Caco-2 (cell line): ENCODE measurements around the gene TCF12. TPM values are rescaled to one million over a fixed set of nuclear protein-coding genes. Genes with fewer than 3 reads are reported as not detected.

Experiments used
- BruUV-seq: library from RNA; stranded (reverse); fragments of 400-500 nt; replicated peaks from 2 replicates; lab custom pipeline; 2021; lab: Mats Ljungman, UMichigan
- CTCF ChIA-PET: fragments of 300-600 bp; sonication (Branson Sonifier 250); formaldehyde crosslinking; loops from one replicate; lab custom pipeline; 2022; ENCODE audit warnings: antibody characterized with exemption; lab: Charles Lee
- POLR2A ChIA-PET: fragments of 300-600 bp; sonication (Branson Sonifier 250); formaldehyde crosslinking; loops from one replicate; lab custom pipeline; 2022; ENCODE audit warnings: antibody characterized with exemption; lab: Charles Lee
- DNase-seq, 2 experiments: peaks; one replicate each; pipeline versions ENCODE4 v3.0.0 to v3.0.0-alpha.2; 2020 to 2022
- H3K27me3 ChIP-seq: replicated peaks from 2 replicates; pipeline ENCODE4 v1.6.0; 2011; ENCODE audit warnings: low read length; ENCODE audit not compliant: control insufficient read depth, insufficient read depth
- H3K36me3 ChIP-seq: 2 replicates; pipeline ENCODE4 v1.5.1; 2011; ENCODE audit warnings: low read length; ENCODE audit not compliant: control insufficient read depth, insufficient read depth
- H3K4me1 ChIP-seq: fragments of 250-450 bp; sonication (Bioruptor Pico); 2 replicates; pipeline ENCODE4 v1.5.1; 2020; ENCODE audit warnings: mild to moderate bottlenecking
- H3K4me3 ChIP-seq: 2 replicates; pipeline ENCODE4 v1.5.1; 2011; ENCODE audit warnings: low read depth, mild to moderate bottlenecking, control low read depth, low read length
- H3K9me3 ChIP-seq: fragments of 250-450 bp; sonication (Bioruptor Pico); 2 replicates; pipeline ENCODE4 v1.5.1; 2020; ENCODE audit warnings: mild to moderate bottlenecking, moderate library complexity
- H3K27ac Mint-ChIP-seq: one replicate; pipeline ENCODE4 v1.8.0; 2022; ENCODE audit warnings: mixed read lengths; ENCODE audit not compliant: unreplicated experiment
- H3K27me3 Mint-ChIP-seq: one replicate; pipeline ENCODE4 v1.8.0; 2022; ENCODE audit warnings: mixed read lengths; ENCODE audit not compliant: insufficient read depth, unreplicated experiment
- H3K36me3 Mint-ChIP-seq: one replicate; pipeline ENCODE4 v1.8.0; 2022; ENCODE audit warnings: mild to moderate bottlenecking, mixed read lengths; ENCODE audit not compliant: insufficient read depth, unreplicated experiment
- H3K4me1 Mint-ChIP-seq: one replicate; pipeline ENCODE4 v1.8.0; 2022; ENCODE audit warnings: low read depth, mixed read lengths; ENCODE audit not compliant: unreplicated experiment
- H3K4me3 Mint-ChIP-seq: one replicate; pipeline ENCODE4 v1.8.0; 2022; ENCODE audit warnings: mild to moderate bottlenecking, moderate library complexity, mixed read lengths; ENCODE audit not compliant: unreplicated experiment
- H3K9me3 Mint-ChIP-seq: one replicate; pipeline ENCODE4 v1.8.0; 2022; ENCODE audit warnings: mixed read lengths; ENCODE audit not compliant: unreplicated experiment
- CTCF ChIP-seq, 2 experiments: fragments of 200-600 bp in 1 of 2; IDR thresholded peaks; 1 replicate in 1 of 2; 2 replicates in 1 of 2; pipeline versions ENCODE4 v1.5.1 to v1.8.0; 2011 to 2022; ENCODE audit warnings: antibody characterized with exemption in 1 of 2, control low read depth in 1 of 2, inconsistent platforms in 1 of 2, low read depth in 1 of 2, low read length in 1 of 2, mild to moderate bottlenecking in 1 of 2, moderate library complexity in 1 of 2; ENCODE audit not compliant: insufficient read depth in 1 of 2, severe bottlenecking in 1 of 2, unreplicated experiment in 1 of 2
- intact Hi-C: fragments of 100-400 bp; cut with micrococcal nuclease; formaldehyde crosslinking; loops from one replicate; pipeline ENCODE4 v1.10.0; 2022; ENCODE audit not compliant: unreplicated experiment
- total RNA-seq: library from RNA; stranded (reverse); gene quantifications from 2 replicates; pipeline ENCODE4 v1.2.3, GENCODE V29; 2022

TCF12 gene
- total RNA-seq, 1 experiment from 2014 or later = 64.4 TPM

- no peaks in the 10 kb centered on the region for H3K27me3 ChIP-seq
- H3K4me3 ChIP-seq = no peak overlapping the region
- no peaks in the 10 kb centered on the region for H3K9me3 Mint-ChIP-seq
- no peaks in the 10 kb centered on the region for H3K27me3 Mint-ChIP-seq
- intact Hi-C loops = no loop called here
- ChIA-PET POLR2A (interaction anchor here (0.7 kb wide), 1 partner anchor 83 kb away, joined by 4 read pairs; no protein-coding TSS in a partner anchor), CTCF (interaction anchor here (0.6 kb wide), 2 partner anchors 446 to 654 kb away, joined by 3 read pairs; no protein-coding TSS in a partner anchor)
- TF ChIP-seq CTCF (IDR thresholded peaks at IDR 0.05; ENCODE audit: insufficient read depth in 1 of 2, low read depth in 1 of 2, low read length in 1 of 2, severe bottlenecking in 1 of 2, unreplicated experiment in 1 of 2) = no peak
- peaks cover 6% of the 10 kb centered on the region for H3K4me1 Mint-ChIP-seq
- no peaks in the 10 kb centered on the region for H3K9me3 ChIP-seq
- peaks cover 5% of the 10 kb centered on the region for H3K36me3 Mint-ChIP-seq
- H3K27ac Mint-ChIP-seq = no peak overlapping the region
- no peaks in the 10 kb centered on the region for H3K4me1 ChIP-seq
- H3K36me3 ChIP-seq = no peaks in the 10 kb centered on the region
- H3K4me3 Mint-ChIP-seq = no peak overlapping the region
- no TSS peak for BruUV-seq
- no peak for DNase-seq
Observed at GRCh38 chr15:57053470-57053869, 135.0 kb downstream of the TCF12 start.

- peaks cover 6% of the 10 kb centered on the region for H3K4me1 Mint-ChIP-seq
- no TSS peak for BruUV-seq
- H3K9me3 ChIP-seq = no peaks in the 10 kb centered on the region
- H3K36me3 Mint-ChIP-seq = peaks cover 5% of the 10 kb centered on the region
- H3K4me3 Mint-ChIP-seq = no peak overlapping the region
- H3K4me1 ChIP-seq = no peaks in the 10 kb centered on the region
- H3K36me3 ChIP-seq = no peaks in the 10 kb centered on the region
- intact Hi-C loops = no loop called here
- ChIA-PET POLR2A (no interaction called here), CTCF (interaction anchor here (0.7 kb wide), 1 partner anchor 581 kb away, joined by 4 read pairs; no protein-coding TSS in a partner anchor)
- H3K27ac Mint-ChIP-seq = no peak overlapping the region
- no peak for TF ChIP-seq CTCF (IDR thresholded peaks at IDR 0.05; ENCODE audit: insufficient read depth in 1 of 2, low read depth in 1 of 2, low read length in 1 of 2, severe bottlenecking in 1 of 2, unreplicated experiment in 1 of 2)
- no peak for DNase-seq
- no peaks in the 10 kb centered on the region for H3K27me3 Mint-ChIP-seq
- H3K9me3 Mint-ChIP-seq = no peaks in the 10 kb centered on the region
- no peaks in the 10 kb centered on the region for H3K27me3 ChIP-seq
- no peak overlapping the region for H3K4me3 ChIP-seq
Observed at GRCh38 chr15:57054204-57054750, 135.8 kb downstream of the TCF12 start.

GRCh38 chr15:57056357-57056756, 137.9 kb downstream of the TCF12 start:
- H3K27ac Mint-ChIP-seq = no peak overlapping the region
- no peaks in the 10 kb centered on the region for H3K36me3 ChIP-seq
- no peak overlapping the region for H3K4me3 Mint-ChIP-seq
- H3K4me1 Mint-ChIP-seq = peaks cover 6% of the 10 kb centered on the region
- H3K9me3 ChIP-seq = no peaks in the 10 kb centered on the region
- no peaks in the 10 kb centered on the region for H3K27me3 Mint-ChIP-seq
- no peak for TF ChIP-seq CTCF (IDR thresholded peaks at IDR 0.05; ENCODE audit: insufficient read depth in 1 of 2, low read depth in 1 of 2, low read length in 1 of 2, severe bottlenecking in 1 of 2, unreplicated experiment in 1 of 2)
- ChIA-PET POLR2A (no interaction called here), CTCF (no interaction called here)
- no peaks in the 10 kb centered on the region for H3K9me3 Mint-ChIP-seq
- peaks cover 3% of the 10 kb centered on the region for H3K36me3 Mint-ChIP-seq
- DNase-seq = no peak
- intact Hi-C loops = no loop called here
- H3K4me3 ChIP-seq = no peak overlapping the region
- no peaks in the 10 kb centered on the region for H3K27me3 ChIP-seq
- BruUV-seq = no TSS peak
- no peaks in the 10 kb centered on the region for H3K4me1 ChIP-seq
